ENCODE measurements around the gene GABARAP.

GABARAP gene

GRCh38 chr17:7282752-7283321, 40.6 kb upstream of the GABARAP start:
- no peak overlapping the region for H3K27ac ChIP-seq (ENCODE audit: extremely low read depth, low read depth, low read length)
- H3K4me1 ChIP-seq (ENCODE audit: control insufficient read depth, insufficient read depth, low read length), result peaks cover 9% of the 10 kb centered on the region
- no peaks in the 10 kb centered on the region for H3K9me3 ChIP-seq (ENCODE audit: control insufficient read depth, insufficient read depth, low read depth, low read length)
- no peaks in the 10 kb centered on the region; a peak in 1 of 3 replicates for H3K36me3 ChIP-seq (ENCODE audit: control insufficient read depth in 2 of 2, insufficient read depth in 1 of 2, low read length in 2 of 2)
- TF ChIP-seq REST (tag by site-specific recombination; IDR thresholded peaks at IDR 0.05) (no peak), ZIC2 (tag by site-specific recombination; IDR thresholded peaks at IDR 0.05) (peak; percentile 32; the same call in 1 of the 2 replicates)
- ChIA-PET POLR2A (interaction anchor here (1.0 to 3.1 kb wide), 3 partner anchors 13 to 62 kb away, joined by 3 to 20 read pairs (median 14); no protein-coding TSS in a partner anchor), CTCF (interaction anchor here (0.6 to 9.0 kb wide), 5 partner anchors 10 to 855 kb away, joined by 3 to 160 read pairs (median 3); no protein-coding TSS in a partner anchor)
- H3K4me3 ChIP-seq (ENCODE audit: low read depth, low read length), result no peak overlapping the region

GRCh38 chr17:7281953-7282751, 39.9 kb upstream of the GABARAP start:
- TF ChIP-seq ZFP69B (tag by site-specific recombination; IDR thresholded peaks at IDR 0.05) (peak; percentile 4; the same call in 1 of the 2 replicates), PATZ1 (tag by site-specific recombination; IDR thresholded peaks at IDR 0.05) (peak; percentile 7; the same call in 1 of the 2 replicates), ZNF777 (tag by site-specific recombination; IDR thresholded peaks at IDR 0.05; ENCODE audit: borderline replicate concordance) (peak; percentile 80; the same call in 1 of the 2 replicates), SP2 (tag by site-specific recombination; IDR thresholded peaks at IDR 0.05) (peak; percentile 42), GLIS1 (tag by site-specific recombination; IDR thresholded peaks at IDR 0.05) (peak; percentile 78), ZNF837 (tag by site-specific recombination; IDR thresholded peaks at IDR 0.05) (no peak), BCL6B (tag by site-specific recombination; IDR thresholded peaks at IDR 0.05) (no peak), GLIS2 (tag by site-specific recombination; IDR thresholded peaks at IDR 0.05) (peak; percentile 69)
- H3K4me3 ChIP-seq (ENCODE audit: low read depth, low read length), result peak overlapping the region; percentile 53

More at GRCh38 chr17:7281953-7282751, 39.9 kb upstream of the GABARAP start:
- ChIA-PET POLR2A (interaction anchor here (1.0 to 3.1 kb wide), 9 partner anchors 9 to 62 kb away, joined by 3 to 20 read pairs (median 6); partner anchors contain the start of genes DVL2, NEURL4 and PHF23), CTCF (interaction anchor here (0.6 to 9.0 kb wide), 8 partner anchors 10 to 856 kb away, joined by 3 to 160 read pairs (median 8); partner anchors contain the start of gene SENP3)
- Histone ChIP-seq H3K4me1 (ENCODE audit: control insufficient read depth, insufficient read depth, low read length) (peaks cover 9% of the 10 kb centered on the region), H3K9me3 (ENCODE audit: control insufficient read depth, insufficient read depth, low read depth, low read length) (no peaks in the 10 kb centered on the region), H3K27ac (ENCODE audit: extremely low read depth, low read depth, low read length) (no peak overlapping the region), H3K36me3 (ENCODE audit: control insufficient read depth in 2 of 2, insufficient read depth in 1 of 2, low read length in 2 of 2) (no peaks in the 10 kb centered on the region; a peak in 1 of 3 replicates)
